Measurements from ENCODE around the gene HPCAL4. TPM values are rescaled to one million over a fixed set of nuclear protein-coding genes. Genes with fewer than 3 reads are reported as not detected.

Gene HPCAL4
- total RNA-seq, 1 donor from 2014 or later = 0.06 TPM

DNA sequence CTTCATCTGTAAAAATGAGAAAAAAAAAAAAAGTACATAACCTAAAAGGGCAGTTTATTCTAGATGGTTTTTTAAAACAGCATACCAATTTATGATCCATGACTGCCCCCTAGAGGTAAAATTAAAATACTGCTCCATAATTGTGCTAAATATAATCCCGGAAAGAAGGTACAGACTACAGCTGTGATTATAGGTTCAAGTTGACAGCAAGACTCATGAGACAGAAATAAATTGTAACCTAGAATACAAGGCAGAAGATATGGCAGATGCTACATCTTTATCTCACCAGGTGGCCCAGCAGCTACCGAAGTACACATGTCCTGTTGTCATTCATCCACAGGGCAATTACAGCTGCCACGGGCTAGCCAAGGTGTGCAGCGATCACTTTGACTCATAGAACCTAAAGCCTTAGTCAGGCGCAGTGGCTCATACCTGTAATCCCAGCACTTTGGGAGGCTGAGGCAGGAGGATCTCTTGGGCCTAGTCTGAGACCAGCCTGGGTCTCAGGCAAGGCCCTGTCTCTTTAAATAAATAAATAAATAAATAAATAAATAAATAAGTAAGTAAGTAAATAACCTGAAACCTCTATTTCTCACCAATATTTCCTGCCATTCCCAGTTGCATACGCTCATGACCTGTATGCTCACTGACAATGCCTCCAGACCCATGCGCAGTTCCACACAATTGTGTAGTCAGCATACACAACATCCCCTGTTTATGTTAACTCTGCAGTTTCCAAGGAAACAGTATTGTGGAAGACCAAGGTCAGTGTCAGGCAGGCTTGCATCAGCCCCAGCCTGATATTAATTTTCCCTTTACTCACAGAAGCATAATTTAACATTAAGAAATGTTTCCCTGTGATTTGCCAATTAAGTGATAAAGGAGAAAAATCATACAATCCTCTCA lies 29.1 kb upstream of the HPCAL4 start:
- H3K4me3 ChIP-seq (ENCODE audit: low read depth, low read length) = no peak overlapping the region
- TF ChIP-seq, protein P1, sequence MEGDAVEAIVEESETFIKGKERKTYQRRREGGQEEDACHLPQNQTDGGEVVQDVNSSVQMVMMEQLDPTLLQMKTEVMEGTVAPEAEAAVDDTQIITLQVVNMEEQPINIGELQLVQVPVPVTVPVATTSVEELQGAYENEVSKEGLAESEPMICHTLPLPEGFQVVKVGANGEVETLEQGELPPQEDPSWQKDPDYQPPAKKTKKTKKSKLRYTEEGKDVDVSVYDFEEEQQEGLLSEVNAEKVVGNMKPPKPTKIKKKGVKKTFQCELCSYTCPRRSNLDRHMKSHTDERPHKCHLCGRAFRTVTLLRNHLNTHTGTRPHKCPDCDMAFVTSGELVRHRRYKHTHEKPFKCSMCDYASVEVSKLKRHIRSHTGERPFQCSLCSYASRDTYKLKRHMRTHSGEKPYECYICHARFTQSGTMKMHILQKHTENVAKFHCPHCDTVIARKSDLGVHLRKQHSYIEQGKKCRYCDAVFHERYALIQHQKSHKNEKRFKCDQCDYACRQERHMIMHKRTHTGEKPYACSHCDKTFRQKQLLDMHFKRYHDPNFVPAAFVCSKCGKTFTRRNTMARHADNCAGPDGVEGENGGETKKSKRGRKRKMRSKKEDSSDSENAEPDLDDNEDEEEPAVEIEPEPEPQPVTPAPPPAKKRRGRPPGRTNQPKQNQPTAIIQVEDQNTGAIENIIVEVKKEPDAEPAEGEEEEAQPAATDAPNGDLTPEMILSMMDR (conservative IDR thresholded peaks at IDR 0.05; ENCODE audit: low read depth, low read length) = peak; percentile 58
- DNase-seq (ENCODE audit: low read depth) = no peak

DNA sequence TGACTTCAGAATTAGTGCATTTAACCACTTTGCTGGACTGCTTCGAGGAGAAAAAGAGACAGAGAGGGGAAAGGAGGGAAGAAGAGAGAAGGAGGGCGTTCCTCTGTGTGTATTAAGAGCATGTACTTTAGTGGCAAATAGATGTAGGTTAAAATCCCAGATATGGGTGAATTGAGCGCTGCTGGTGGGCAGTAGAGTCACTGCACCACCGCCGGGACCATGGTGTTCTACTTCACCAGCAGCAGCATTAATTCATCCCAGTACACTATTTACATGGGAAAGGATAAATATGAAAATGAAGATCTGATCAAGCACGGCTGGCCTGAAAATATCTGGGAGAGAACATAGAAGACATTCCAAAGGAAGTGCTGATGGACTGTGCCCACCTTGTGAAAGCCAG lies 26.6 kb upstream of the HPCAL4 start:
- no peak for DNase-seq (ENCODE audit: low read depth)
- TF ChIP-seq, protein P1 (conservative IDR thresholded peaks at IDR 0.05; ENCODE audit: low read depth, low read length) = no peak
- H3K4me3 ChIP-seq (ENCODE audit: low read depth, low read length) = no peak overlapping the region

DNA sequence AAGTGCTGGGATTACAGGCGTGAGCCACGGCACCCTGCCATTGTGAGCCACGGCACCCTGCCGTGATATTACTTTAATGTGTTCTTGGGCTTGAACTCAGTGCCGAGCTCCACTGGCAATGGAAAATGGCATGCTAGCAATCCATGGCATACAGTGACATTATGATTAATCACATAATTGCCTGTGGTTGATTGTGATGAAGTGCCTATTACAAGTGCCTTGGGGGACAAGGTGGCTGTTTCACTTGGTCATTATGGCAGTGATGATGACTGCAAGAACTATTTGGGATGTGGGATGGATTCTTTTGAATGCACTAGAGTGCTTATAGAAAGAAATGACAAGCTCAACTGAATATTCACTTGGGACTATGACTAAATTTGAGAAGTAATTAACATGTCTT lies 22.3 kb upstream of the HPCAL4 start:
- H3K4me3 ChIP-seq (ENCODE audit: low read depth, low read length) = no peak overlapping the region
- TF ChIP-seq, protein P1 (conservative IDR thresholded peaks at IDR 0.05; ENCODE audit: low read depth, low read length) = no peak
- no peak for DNase-seq (ENCODE audit: low read depth)

DNA sequence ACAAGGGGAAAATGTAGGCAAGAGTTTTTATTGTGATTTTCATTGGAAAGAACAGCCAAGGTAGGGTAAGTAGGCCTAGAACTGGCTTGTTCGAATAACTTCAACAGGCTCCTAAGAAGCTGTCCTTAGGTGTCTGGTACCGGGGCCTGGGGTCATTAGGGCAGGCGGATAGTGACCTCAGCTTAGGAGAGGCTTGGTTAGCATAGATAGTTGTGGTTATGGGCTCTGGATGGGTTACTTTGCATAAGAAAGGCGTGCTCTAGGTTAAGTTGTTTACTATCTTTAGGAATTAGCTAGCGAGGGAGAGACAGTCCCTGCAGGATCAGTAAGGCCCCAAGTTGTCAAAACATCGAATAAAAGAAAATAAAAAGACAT lies 20.7 kb upstream of the HPCAL4 start:
- no peak for DNase-seq (ENCODE audit: low read depth)
- no peak overlapping the region for H3K4me3 ChIP-seq (ENCODE audit: low read depth, low read length)
- TF ChIP-seq, protein P1 (conservative IDR thresholded peaks at IDR 0.05; ENCODE audit: low read depth, low read length) = no peak

DNA sequence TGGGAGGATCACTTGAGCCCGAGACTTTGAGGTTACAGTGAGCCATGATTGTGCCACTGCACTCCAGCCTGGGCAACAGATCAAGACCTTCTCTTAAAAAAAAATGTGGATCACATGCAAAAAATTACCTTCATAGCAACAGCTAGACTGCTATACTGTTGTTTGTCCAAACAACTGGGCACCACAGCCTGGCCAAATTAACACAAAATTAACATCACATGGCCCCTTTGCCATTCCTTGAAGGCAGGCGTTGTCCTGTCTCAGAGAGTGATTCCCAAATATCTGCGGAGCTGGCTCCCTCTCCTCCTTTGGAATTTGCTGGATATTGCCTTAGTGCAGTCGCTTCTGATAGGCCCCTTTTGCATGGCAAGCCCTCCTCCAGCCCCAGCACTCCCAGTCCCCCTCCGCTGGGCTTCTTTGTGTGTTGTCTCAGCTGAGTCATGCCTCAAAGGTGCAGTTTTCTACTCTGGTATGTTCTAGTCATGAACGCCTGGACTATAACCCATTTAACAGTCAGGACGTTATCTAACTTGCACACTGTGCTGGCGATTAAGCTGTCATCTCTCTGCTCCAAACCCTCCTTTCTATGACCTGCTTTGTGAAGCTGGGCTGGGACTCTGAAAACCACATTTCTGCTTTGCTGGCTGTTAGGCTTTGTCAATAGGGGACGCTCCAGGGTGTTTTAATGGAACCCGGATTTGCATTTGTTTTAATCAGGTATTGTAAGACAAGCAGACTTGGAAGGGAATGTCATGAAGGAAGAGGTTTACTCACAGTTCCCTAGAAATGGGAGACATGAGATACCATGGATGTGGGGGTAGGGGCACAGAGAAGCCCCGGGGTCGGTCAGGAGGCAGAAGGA lies 20.1 kb upstream of the HPCAL4 start:
- H3K4me3 ChIP-seq (ENCODE audit: low read depth, low read length) = no peak overlapping the region
- DNase-seq (ENCODE audit: low read depth) = no peak
- TF ChIP-seq, protein P1 (conservative IDR thresholded peaks at IDR 0.05; ENCODE audit: low read depth, low read length) = no peak

DNA sequence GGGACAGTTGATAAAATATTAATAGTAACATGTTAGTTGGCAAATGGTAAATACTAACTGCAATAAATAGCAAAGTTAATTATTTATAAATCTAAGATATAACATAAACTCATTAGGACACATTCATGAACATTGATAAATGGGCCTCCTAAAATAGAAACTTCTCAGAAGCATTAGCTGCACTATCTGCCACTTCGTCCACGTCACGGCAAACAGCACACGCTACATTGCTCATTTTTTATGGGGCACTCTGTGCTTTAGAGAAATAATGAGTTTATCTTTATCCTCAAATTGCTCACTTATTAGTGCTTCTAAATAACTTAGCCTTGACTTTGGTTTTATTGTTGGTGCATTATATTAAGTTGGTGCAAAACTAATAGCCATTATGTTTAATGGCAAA lies 16.3 kb upstream of the HPCAL4 start:
- H3K4me3 ChIP-seq (ENCODE audit: low read depth, low read length) = no peak overlapping the region
- TF ChIP-seq, protein P1 (conservative IDR thresholded peaks at IDR 0.05; ENCODE audit: low read depth, low read length) = no peak
- no peak for DNase-seq (ENCODE audit: low read depth)
